AG09309 (cell line): ENCODE measurements around the gene RAB11FIP3.
"Not testable (repeated sequence)": the region's sequence is repeated elsewhere in the genome, so short reads cannot be mapped to it uniquely, and the experiment has no call there.

Experiments
- DNase-seq: peaks from one replicate; pipeline ENCODE4 v3.0.0-alpha.2; 2010; ENCODE audit warnings: low read depth
- H3K4me3 ChIP-seq: 2 replicates; pipeline ENCODE4 v1.5.1; 2011; ENCODE audit warnings: mild to moderate bottlenecking, low read depth, low read length, moderate library complexity; ENCODE audit not compliant: control insufficient read depth
- TF ChIP-seq, protein P1 (sequence below): IDR thresholded peaks from 2 replicates; pipeline ENCODE4 v1.5.1; 2011; ENCODE audit warnings: mild to moderate bottlenecking, low read depth, low read length, inconsistent platforms; ENCODE audit not compliant: insufficient read depth, control insufficient read depth; ENCODE audit errors: missing control alignments

RAB11FIP3 gene

DNA sequence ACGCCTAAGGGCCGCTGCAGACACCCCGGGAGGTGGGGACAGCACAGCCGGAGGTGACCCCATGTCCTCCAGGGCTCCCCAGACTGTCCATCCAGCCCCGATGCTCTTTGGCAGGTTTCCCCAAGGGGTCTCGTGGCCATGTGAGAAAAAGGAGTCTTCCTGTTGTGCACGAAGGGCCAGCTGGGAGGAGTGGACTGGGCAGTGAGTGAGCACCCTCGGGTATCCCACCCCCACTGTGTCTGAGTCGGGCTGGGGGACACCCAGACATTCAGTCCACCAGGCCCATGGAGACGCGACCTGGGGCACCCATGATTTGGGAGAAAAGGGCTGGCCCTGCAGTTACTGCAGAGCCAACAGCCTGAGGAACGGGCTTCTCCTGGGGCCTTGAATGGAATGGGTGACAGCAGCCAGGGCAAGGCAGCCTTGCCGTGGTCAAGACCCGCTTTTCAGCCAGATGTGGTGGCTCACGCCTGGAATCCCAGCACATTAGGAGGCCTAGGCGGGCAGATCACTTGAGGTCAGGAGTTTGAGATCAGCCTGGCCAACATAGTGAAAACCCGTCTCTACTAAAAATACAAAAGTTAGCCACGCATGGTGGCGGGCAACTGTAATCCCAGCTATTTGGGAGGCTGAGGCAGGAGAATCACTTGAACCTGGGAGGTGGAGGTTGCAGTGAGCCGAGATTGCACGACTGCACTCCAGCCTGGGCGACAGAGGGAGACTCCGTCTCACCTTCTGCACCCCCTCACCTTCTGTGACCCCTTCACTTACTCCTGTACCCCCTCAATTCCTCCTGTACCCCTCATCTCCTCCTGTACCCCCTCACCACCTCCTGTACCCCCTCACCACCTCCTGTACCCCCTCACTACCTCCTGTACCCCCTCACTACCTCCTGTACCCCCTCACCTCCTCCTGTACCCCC, 78.0 kb downstream of the RAB11FIP3 start:
- H3K4me3 ChIP-seq = no peak overlapping the region
- DNase-seq = no peak

DNA sequence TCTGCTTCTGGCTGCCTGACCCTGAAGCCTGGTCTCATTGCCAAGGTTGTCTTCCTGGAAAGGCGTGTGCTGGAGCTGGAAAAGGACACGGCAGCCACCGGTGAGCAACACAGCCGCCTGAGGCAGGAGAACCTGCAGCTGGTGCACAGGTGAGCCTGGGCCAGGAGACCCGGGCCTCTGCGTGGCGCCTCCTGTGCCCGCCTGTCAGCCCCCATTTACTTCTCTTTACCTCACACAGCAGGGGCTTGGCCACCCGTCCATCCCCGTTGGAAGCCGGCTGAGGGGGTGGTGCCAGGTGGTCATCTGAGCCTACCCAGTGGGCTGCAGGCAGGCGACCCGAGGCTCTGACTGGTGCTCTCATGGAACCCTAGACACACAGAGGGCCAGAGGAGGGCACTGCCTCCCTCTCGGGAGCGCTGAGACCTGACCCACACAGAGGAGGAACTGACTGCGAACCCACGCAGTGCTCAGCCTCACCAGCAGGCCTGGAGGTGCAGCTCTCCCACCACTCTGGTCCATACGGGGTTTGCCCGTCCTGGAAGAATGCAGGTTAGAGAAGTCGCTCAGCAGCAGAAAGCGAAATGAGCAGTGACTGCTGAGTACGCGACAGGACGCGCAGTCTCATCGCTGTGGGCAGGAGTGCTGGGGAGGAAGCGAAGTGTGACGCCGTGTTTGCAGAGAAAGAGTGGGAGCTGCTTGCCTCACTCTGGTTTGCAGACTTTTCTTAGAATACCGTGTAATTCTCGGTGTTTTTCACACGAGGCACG, 80.2 kb downstream of the RAB11FIP3 start:
- no peak for DNase-seq
- H3K4me3 ChIP-seq = no peak overlapping the region
- TF ChIP-seq, protein P1, sequence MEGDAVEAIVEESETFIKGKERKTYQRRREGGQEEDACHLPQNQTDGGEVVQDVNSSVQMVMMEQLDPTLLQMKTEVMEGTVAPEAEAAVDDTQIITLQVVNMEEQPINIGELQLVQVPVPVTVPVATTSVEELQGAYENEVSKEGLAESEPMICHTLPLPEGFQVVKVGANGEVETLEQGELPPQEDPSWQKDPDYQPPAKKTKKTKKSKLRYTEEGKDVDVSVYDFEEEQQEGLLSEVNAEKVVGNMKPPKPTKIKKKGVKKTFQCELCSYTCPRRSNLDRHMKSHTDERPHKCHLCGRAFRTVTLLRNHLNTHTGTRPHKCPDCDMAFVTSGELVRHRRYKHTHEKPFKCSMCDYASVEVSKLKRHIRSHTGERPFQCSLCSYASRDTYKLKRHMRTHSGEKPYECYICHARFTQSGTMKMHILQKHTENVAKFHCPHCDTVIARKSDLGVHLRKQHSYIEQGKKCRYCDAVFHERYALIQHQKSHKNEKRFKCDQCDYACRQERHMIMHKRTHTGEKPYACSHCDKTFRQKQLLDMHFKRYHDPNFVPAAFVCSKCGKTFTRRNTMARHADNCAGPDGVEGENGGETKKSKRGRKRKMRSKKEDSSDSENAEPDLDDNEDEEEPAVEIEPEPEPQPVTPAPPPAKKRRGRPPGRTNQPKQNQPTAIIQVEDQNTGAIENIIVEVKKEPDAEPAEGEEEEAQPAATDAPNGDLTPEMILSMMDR = no peak

More for the DNA sequence above, 78.0 kb downstream of the RAB11FIP3 start:
- TF ChIP-seq, protein P1 = no peak

DNA sequence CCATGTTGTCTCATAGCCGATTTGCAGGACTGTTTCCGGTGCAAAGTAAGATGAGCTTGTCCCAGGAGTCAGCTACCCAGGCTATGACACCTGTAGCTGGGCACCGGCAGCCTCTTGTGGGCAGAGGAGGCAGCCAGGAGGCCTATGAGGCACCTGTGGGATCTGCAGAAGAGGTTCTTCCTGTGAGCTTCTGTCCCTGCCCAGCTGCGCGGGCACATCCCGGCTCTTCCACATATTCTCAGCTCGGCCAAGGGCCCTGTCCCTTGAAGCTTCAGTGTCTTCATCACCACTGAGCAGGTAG, 80.7 kb downstream of the RAB11FIP3 start:
- DNase-seq = no peak
- TF ChIP-seq, protein P1 = no peak
- no peak overlapping the region for H3K4me3 ChIP-seq

DNA sequence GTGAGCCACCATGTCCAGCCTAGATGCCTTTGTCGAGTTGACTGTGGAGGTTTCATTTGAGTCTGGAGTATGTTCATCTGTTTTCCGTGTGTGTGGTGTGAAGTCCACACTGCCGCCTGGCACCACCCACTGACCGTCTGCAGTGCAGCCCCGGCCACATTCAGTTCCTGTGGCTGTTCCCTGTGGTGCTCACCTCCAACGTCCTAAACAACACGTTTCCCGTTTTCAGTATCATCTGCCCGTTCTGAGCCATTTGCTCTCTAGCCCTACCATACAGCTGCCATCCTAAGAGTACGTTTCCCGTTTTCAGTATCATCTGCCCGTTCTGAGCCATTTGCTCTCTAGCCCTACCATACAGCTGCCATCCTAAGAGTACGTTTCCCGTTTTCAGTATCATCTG, 82.1 kb downstream of the RAB11FIP3 start:
- not testable (repeated sequence) for H3K4me3 ChIP-seq, DNase-seq

DNA sequence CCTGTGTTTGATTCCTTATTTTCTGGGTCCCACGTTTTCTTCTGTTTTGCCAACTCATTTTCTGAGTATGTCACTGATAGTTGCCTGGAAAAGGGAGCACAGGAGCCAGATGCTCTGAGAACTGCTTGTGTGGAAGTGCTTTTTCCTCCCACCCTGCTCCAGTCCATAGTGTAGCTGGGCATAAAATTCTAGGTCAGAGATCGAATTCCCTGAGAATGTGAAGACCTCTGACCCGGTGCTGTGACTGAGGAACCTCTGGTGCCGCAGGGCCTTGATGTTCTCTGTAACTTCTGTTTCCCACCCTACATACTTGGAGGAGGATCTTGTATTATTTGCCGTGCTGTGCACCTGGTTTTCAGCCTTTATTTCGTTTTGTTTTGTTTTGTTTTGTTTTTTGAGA, 82.5 kb downstream of the RAB11FIP3 start:
- no peak overlapping the region for H3K4me3 ChIP-seq
- no peak for DNase-seq
- TF ChIP-seq, protein P1 = no peak

DNA sequence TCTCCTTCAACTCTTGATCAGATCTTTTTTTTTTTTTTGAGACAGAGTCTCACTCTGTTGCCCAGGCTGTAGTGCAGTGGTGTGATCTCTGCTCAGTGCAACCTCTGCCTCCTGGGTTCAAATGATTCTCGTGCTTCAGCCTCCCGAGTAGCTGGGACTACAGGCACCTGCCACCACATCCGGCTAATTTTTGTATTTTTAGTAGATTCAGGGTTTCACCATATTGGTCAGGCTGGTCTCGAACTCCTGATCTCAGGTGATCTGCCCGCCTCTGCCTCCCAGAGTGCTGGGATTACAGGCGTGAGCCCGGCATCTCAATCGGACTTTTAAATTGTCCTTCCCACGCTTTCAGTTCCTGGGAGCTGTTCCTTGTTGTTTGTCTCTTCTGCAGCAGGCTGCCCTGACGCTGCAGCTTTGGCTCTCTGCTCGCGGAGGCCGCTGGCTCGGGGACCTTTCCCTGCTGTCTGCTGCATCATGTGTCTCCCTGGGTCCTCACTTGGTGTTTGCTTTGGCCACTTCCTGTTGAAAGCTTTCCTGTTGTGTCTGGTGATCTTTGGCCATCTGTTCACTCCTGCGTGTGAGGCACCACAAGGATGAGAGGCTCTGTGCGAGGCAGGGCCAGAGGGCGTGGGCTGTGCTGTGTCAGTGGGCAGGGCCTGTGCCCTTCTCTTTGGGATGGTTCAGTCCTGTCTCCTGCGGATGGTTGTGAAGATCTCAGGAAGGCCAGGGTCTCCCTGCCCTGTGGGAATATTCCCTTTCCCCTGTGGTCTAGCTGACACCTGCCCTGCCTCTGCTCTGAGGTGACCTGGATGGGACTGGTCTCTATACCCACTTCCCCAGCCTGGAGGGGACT, 83.7 kb downstream of the RAB11FIP3 start:
- TF ChIP-seq, protein P1 = no peak
- H3K4me3 ChIP-seq = no peak overlapping the region
- no peak for DNase-seq
